ENCODE measurements around the gene BCL2.

DNA sequence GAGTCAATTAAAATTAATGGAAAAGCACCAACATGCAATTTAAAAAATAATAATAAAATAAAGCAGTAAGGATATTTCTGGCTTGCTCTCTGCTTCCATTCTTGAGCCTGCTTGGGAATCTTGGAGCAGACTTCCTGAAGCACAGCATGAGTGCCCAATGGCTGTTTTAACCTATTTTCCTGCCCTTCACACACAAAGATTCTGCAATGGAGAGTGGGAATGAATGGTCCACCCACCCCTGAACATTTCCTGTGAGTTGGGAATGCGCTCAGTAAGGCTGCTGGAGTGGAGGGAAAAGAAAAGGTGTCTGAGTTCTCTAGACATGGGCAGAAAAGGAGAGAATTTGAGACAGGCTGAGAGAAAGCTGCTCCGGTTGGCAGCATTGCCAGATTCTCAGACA is 140.6 kb downstream of the BCL2 start:
- no peak for TF ChIP-seq HEY1 (CRISPR knock-in tag; IDR thresholded peaks at IDR 0.05; ENCODE audit: borderline replicate concordance)
- TF ChIP-seq FIP1L1 (IDR thresholded peaks at IDR 0.05; ENCODE audit: low read depth, low read length, poor library complexity, severe bottlenecking), result no peak
- no peak for TF ChIP-seq CBX5 (IDR thresholded peaks at IDR 0.05; ENCODE audit: borderline replicate concordance, low read depth)
- no peak for TF ChIP-seq POLR2B (IDR thresholded peaks at IDR 0.05; ENCODE audit: low read depth, partially characterized antibody)
- TF ChIP-seq, protein P1, sequence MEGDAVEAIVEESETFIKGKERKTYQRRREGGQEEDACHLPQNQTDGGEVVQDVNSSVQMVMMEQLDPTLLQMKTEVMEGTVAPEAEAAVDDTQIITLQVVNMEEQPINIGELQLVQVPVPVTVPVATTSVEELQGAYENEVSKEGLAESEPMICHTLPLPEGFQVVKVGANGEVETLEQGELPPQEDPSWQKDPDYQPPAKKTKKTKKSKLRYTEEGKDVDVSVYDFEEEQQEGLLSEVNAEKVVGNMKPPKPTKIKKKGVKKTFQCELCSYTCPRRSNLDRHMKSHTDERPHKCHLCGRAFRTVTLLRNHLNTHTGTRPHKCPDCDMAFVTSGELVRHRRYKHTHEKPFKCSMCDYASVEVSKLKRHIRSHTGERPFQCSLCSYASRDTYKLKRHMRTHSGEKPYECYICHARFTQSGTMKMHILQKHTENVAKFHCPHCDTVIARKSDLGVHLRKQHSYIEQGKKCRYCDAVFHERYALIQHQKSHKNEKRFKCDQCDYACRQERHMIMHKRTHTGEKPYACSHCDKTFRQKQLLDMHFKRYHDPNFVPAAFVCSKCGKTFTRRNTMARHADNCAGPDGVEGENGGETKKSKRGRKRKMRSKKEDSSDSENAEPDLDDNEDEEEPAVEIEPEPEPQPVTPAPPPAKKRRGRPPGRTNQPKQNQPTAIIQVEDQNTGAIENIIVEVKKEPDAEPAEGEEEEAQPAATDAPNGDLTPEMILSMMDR (IDR thresholded peaks at IDR 0.05 in 2 of 3, conservative IDR thresholded peaks at IDR 0.05 in 1 of 3; ENCODE audit: insufficient read depth in 2 of 3, low read depth in 1 of 3, low read length in 3 of 3), result no peak
- TF ChIP-seq, protein P2, sequence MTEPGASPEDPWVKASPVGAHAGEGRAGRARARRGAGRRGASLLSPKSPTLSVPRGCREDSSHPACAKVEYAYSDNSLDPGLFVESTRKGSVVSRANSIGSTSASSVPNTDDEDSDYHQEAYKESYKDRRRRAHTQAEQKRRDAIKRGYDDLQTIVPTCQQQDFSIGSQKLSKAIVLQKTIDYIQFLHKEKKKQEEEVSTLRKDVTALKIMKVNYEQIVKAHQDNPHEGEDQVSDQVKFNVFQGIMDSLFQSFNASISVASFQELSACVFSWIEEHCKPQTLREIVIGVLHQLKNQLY (CRISPR knock-in tag; conservative IDR thresholded peaks at IDR 0.05), result no peak
- TF ChIP-seq POLR2AphosphoS5 (IDR thresholded peaks at IDR 0.05; ENCODE audit: control insufficient read depth, insufficient read depth, low read depth, low read length), result no peak
- no peak for TF ChIP-seq EP300 (IDR thresholded peaks at IDR 0.05; ENCODE audit: low read length)
- no peak for TF ChIP-seq RBBP5 (IDR thresholded peaks at IDR 0.05; ENCODE audit: borderline replicate concordance, insufficient read depth, low read length, poor library complexity, severe bottlenecking)
- TF ChIP-seq, protein P3, sequence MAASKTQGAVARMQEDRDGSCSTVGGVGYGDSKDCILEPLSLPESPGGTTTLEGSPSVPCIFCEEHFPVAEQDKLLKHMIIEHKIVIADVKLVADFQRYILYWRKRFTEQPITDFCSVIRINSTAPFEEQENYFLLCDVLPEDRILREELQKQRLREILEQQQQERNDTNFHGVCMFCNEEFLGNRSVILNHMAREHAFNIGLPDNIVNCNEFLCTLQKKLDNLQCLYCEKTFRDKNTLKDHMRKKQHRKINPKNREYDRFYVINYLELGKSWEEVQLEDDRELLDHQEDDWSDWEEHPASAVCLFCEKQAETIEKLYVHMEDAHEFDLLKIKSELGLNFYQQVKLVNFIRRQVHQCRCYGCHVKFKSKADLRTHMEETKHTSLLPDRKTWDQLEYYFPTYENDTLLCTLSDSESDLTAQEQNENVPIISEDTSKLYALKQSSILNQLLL (CRISPR knock-in tag; IDR thresholded peaks at IDR 0.05; ENCODE audit: borderline replicate concordance), result no peak

Data from K562 (cell line).